Spleen (tissue), 10 donors: Measurements from ENCODE around the gene CACNG1. TPM values are rescaled to one million over a fixed set of nuclear protein-coding genes. Genes with fewer than 3 reads are reported as not detected.

ENCODE experiments used
- polyA plus RNA-seq, 3 donors: library from polyadenylated mRNA; stranded (reverse); fragments of 200-250 nt; gene quantifications; one replicate each; pipeline ENCODE4 v1.2.1, GENCODE V29; 2013
- total RNA-seq, 7 donors: library from RNA; depleted of rRNA in 3 of 7; stranded (reverse); fragments of >200 nt in 3 of 7; fragmentation: NEBNext Ultra II Directional in 4 of 7; extraction: Animal tissue kit (Norgen Biotek cat#: 25700) in 4 of 7; gene quantifications; one replicate each; pipeline versions ENCODE4 v1.1.0 to v1.2.1, GENCODE V29; 2016 to 2021
- donor health status: healthy with polysubstance abuse.
- donor health status: DM: no; HTN: no; CAD: no; lungs with moderate emphysema.
- donor health status: DM: no; HTN: no; CAD: no.
- donor health status: Bipolar disorder and iron deficiency.
- donor health status: healthy.
- donor health status: DM: no; HTN: no; CAD: no.
- donor health status: DM: yes; HTN: yes; CAD: no.

CACNG1 gene
- total and polyA plus RNA-seq, 10 donors: not detected

Other genes with a start within 250 kb of the CACNG1 start
- gene CACNG5, start 209.4 kb upstream of the CACNG1 start, total RNA-seq: under 1 TPM in 4 of 7 donors, not detected in 3; 0.54 to 0.79 (median 0.57) TPM
- gene CACNG5, start 209.4 kb upstream of the CACNG1 start, polyA plus RNA-seq: under 1 TPM in 1 of 3 donors, not detected in 2; 0.13 TPM
- not detected for gene CACNG4, start 79.8 kb upstream of the CACNG1 start, total RNA-seq
- gene CACNG4, start 79.8 kb upstream of the CACNG1 start, polyA plus RNA-seq: not detected
- gene HELZ, start 200.6 kb downstream of the CACNG1 start, total RNA-seq: 100 to 1,000 TPM in 2 of 7 donors, 10 to 100 TPM in 5; 74.2 to 154 (median 92.6) TPM
- 1 to 10 TPM; 2.5 to 4.2 (median 2.8) TPM for gene HELZ, start 200.6 kb downstream of the CACNG1 start, polyA plus RNA-seq